GM10248 (cell line): ENCODE results near the gene RUNX1.
"Not testable (repeated sequence)": the region's sequence is repeated elsewhere in the genome, so short reads cannot be mapped to it uniquely, and the experiment has no call there.

Experiments
- CTCF ChIA-PET: fragments of 300-600 bp; sonication (Branson Sonifier 250); formaldehyde crosslinking; extraction: SDS; loops from one replicate; lab custom pipeline; 2021; ENCODE audit warnings: antibody characterized with exemption; lab: Yijun Ruan, JAX
- POLR2A ChIA-PET: fragments of 350-650 bp; sonication (Branson Sonifier 250); formaldehyde crosslinking; extraction: SDS; loops from one replicate; lab custom pipeline; 2020; ENCODE audit warnings: antibody characterized with exemption; lab: Yijun Ruan, JAX
- DNase-seq: peaks from one replicate; pipeline ENCODE4 v3.0.0; 2012; ENCODE audit errors: extremely low spot score
- TF ChIP-seq, protein P1 (sequence below): IDR thresholded peaks from 2 replicates; pipeline ENCODE4 v1.5.1; 2012; ENCODE audit warnings: mild to moderate bottlenecking, low read depth; ENCODE audit errors: extremely low read depth, missing control alignments, control extremely low read depth

Gene RUNX1

DNA sequence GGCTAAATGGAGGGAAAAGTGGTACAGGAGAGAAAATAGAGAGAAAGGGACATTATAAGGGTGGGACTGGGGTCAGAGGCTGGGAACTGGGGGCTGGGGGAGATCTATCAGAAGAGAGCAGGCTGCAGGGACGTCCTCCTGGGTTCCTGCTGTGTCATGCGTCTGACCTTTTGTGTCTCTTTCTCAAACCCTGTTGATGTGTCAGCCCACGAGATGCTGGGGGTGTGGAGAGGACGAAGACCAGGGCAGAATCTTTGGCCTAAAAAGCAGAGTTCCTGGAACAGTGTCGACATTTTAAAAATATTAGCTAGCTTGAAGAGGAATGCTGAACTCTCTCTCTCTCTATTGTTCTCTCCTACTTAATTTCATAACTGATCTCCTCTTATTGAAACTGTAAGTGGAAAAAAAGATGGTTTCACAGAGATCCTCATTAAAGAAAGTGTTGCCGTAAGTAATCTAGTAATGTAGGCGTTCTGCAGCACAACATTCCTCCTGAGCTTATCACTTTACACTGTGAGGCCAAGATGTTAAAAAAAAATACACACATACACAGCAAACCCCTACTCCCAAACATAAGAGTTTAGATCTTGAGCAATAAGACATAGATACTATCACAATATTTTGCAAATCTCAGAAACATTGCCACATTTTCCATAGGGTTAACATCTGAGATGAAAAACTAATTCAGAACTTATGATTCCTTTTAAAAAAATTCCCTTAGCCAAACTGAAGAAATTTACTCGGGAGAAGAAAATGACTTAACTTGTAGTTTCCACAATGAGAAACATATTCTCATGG lies 52.6 kb downstream of the RUNX1 start:
- TF ChIP-seq, protein P1, sequence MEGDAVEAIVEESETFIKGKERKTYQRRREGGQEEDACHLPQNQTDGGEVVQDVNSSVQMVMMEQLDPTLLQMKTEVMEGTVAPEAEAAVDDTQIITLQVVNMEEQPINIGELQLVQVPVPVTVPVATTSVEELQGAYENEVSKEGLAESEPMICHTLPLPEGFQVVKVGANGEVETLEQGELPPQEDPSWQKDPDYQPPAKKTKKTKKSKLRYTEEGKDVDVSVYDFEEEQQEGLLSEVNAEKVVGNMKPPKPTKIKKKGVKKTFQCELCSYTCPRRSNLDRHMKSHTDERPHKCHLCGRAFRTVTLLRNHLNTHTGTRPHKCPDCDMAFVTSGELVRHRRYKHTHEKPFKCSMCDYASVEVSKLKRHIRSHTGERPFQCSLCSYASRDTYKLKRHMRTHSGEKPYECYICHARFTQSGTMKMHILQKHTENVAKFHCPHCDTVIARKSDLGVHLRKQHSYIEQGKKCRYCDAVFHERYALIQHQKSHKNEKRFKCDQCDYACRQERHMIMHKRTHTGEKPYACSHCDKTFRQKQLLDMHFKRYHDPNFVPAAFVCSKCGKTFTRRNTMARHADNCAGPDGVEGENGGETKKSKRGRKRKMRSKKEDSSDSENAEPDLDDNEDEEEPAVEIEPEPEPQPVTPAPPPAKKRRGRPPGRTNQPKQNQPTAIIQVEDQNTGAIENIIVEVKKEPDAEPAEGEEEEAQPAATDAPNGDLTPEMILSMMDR = no peak
- CTCF ChIA-PET = interaction anchor here (0.9 to 1.6 kb wide), 2 partner anchors 13 to 40 kb away, joined by 3 read pairs; no protein-coding TSS in a partner anchor
- POLR2A ChIA-PET = no interaction called here
- no peak for DNase-seq

GRCh38 chr21:34995979-34996303 lies 53.2 kb downstream of the RUNX1 start:
- CTCF ChIA-PET = interaction anchor here (0.9 to 1.6 kb wide), 2 partner anchors 13 to 40 kb away, joined by 3 read pairs; no protein-coding TSS in a partner anchor
- POLR2A ChIA-PET = no interaction called here
- TF ChIP-seq, protein P1 = no peak
- no peak for DNase-seq

DNA sequence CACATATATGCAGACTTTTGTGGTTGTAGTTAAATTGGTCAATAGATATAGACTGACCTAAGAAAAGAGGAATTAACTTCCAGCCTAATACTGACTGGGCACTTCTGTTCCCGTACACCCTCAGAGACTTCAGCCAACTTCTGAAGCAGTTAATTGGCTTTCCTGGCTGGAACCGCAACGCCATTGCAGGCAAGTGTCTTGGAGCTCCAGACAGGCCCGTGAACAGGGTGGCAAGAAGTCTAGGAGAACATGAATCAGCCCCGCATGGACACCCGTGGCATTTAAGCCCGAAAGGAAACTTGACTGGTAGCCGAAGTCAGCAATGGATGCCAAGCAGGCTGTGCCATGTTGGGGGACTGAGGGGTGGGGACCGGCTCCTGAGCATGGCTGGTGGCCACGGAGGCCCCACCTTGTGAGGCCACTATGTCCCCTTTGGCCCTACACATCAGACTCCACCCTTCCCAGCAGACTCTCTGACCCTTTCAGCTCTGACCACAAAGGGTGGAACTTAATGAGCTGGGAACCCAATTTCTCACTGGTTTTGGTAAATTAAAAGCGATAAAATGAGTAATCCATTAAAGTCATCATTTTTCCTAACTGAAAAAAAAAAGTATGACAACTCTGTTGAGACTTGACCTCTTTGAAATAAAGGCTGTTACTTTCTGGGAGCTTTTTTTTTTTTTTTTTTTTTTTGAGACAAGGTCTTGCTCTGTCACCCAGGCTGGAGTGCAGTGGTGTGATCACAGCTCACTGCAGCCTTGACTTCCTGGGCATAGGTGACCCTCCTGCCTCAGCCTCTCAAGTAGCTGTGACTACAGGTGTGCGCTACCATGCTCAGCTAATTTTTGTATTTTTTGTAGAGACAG lies 54.1 kb downstream of the RUNX1 start:
- DNase-seq = no peak
- CTCF ChIA-PET = interaction anchor here (1.2 to 1.6 kb wide), 2 partner anchors 39 to 41 kb away, joined by 3 read pairs; no protein-coding TSS in a partner anchor
- TF ChIP-seq, protein P1 = no peak
- POLR2A ChIA-PET = no interaction called here

- DNase-seq, POLR2A ChIA-PET, CTCF ChIA-PET: not testable (repeated sequence)
Measured at GRCh38 chr21:34993521-34993921, 55.6 kb downstream of the RUNX1 start.

- no peak for DNase-seq
- ChIA-PET CTCF (no interaction called here), POLR2A (no interaction called here)
- TF ChIP-seq, protein P1 = no peak
Measured at GRCh38 chr21:34992736-34993398, 56.2 kb downstream of the RUNX1 start.

DNA sequence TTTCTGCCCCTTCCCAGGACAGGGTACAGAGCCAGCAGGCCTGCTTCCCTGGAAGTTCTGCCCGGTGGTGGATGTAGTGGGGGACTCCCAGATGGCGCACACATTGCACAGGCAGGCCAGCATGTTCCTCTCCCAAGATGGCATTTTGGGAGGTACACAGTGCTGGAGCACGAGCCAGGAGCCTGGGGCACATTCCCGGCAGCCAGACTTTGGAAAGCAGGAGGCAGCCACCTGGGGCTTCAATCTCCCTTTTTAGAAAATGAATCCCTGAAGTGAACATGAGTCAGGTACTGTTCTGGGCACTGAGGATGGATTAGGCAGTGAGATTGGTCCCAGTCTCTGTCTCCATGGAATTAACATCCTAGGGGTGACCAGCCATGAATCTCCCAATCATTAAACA lies 56.9 kb downstream of the RUNX1 start:
- TF ChIP-seq, protein P1 = no peak
- DNase-seq = no peak
- ChIA-PET CTCF (no interaction called here), POLR2A (no interaction called here)
